GM19035 (cell line): ENCODE results near the gene CPA5.

Source experiments
- ATAC-seq: cut with Tn5 transposase; IDR thresholded peaks from one replicate; pipeline ENCODE4 v1.9.1; 2021; ENCODE audit not compliant: unreplicated experiment

Gene CPA5

GRCh38 chr7:130395421-130395820, 50.8 kb downstream of the CPA5 start:
- ATAC-seq, result no peak

GRCh38 chr7:130396109-130396508, 51.5 kb downstream of the CPA5 start:
- ATAC-seq, result no peak

GRCh38 chr7:130397051-130397757, 52.6 kb downstream of the CPA5 start:
- no peak for ATAC-seq

GRCh38 chr7:130397758-130398073, 53.1 kb downstream of the CPA5 start:
- ATAC-seq, result no peak

GRCh38 chr7:130398526-130399090, 54.0 kb downstream of the CPA5 start:
- ATAC-seq, result no peak

- ATAC-seq, result no peak
Measured at GRCh38 chr7:130400120-130400572, 55.5 kb downstream of the CPA5 start.

GRCh38 chr7:130401101-130401500, 56.5 kb downstream of the CPA5 start:
- no peak for ATAC-seq

- no peak for ATAC-seq
Measured at GRCh38 chr7:130401578-130401977, 57.0 kb downstream of the CPA5 start.

GRCh38 chr7:130405003-130405402, 60.4 kb downstream of the CPA5 start:
- ATAC-seq, result no peak

- no peak for ATAC-seq
Measured at GRCh38 chr7:130409067-130409711, 64.6 kb downstream of the CPA5 start.

- no peak for ATAC-seq
Measured at GRCh38 chr7:130409712-130410072, 65.1 kb downstream of the CPA5 start.

GRCh38 chr7:130410868-130411541, 66.4 kb downstream of the CPA5 start:
- no peak for ATAC-seq

- no peak for ATAC-seq
Measured at GRCh38 chr7:130413201-130413600, 68.6 kb downstream of the CPA5 start.

- no peak for ATAC-seq
Measured at GRCh38 chr7:130415006-130415405, 70.4 kb downstream of the CPA5 start.

- ATAC-seq, result no peak
Measured at GRCh38 chr7:130417213-130417612, 72.6 kb downstream of the CPA5 start.

GRCh38 chr7:130418306-130418705, 73.7 kb downstream of the CPA5 start:
- ATAC-seq, result no peak
